HepG2 (cell line): ENCODE measurements around the gene ZFP36L2. TPM values are rescaled to one million over a fixed set of nuclear protein-coding genes. Genes with fewer than 3 reads are reported as not detected.

Experiments
- CENPT ChIP-seq: sonication (generic); formaldehyde crosslinking; IDR thresholded peaks from 2 replicates; pipeline ENCODE4 v1.8.0; 2022; ENCODE audit warnings: low read depth, mild to moderate bottlenecking, moderate library complexity, missing genetic modification reagents
- CREB3 ChIP-seq: sonication (generic); formaldehyde crosslinking; IDR thresholded peaks from 2 replicates; pipeline ENCODE4 v1.5.0; 2020; ENCODE audit warnings: missing genetic modification reagents
- FOXM1 ChIP-seq: sonication (generic); formaldehyde crosslinking; IDR thresholded peaks from 2 replicates; pipeline ENCODE4 v1.5.0; 2020; ENCODE audit warnings: missing genetic modification reagents
- GATAD2A ChIP-seq: IDR thresholded peaks from 2 replicates; pipeline ENCODE4 v1.6.1; 2016
- HES4 ChIP-seq: sonication (generic); formaldehyde crosslinking; IDR thresholded peaks from 2 replicates; pipeline ENCODE4 v1.9.0; 2021; ENCODE audit warnings: mild to moderate bottlenecking, missing genetic modification reagents, borderline replicate concordance
- KLF6 ChIP-seq: IDR thresholded peaks from 2 replicates; pipeline ENCODE4 v1.8.0; 2016; ENCODE audit warnings: missing biosample characterization, missing genetic modification reagents
- MXD4 ChIP-seq: IDR thresholded peaks from 2 replicates; pipeline ENCODE4 v1.6.1; 2016; ENCODE audit warnings: mild to moderate bottlenecking, missing biosample characterization, missing genetic modification reagents
- NFKB2 ChIP-seq: sonication (generic); formaldehyde crosslinking; IDR thresholded peaks from 2 replicates; pipeline ENCODE4 v1.4.0; 2020; ENCODE audit warnings: missing genetic modification reagents, borderline replicate concordance
- NONO ChIP-seq, 2 experiments: fragments of 450-650 bp in 1 of 2; sonication (generic) in 1 of 2; formaldehyde crosslinking in 1 of 2; IDR thresholded peaks in 1 of 2; conservative IDR thresholded peaks in 1 of 2; 2 replicates each; pipeline versions ENCODE4 v1.6.1 to v1.8.0; 2017 to 2022; ENCODE audit warnings: mild to moderate bottlenecking in 1 of 2, missing genetic modification reagents in 1 of 2, moderate library complexity in 1 of 2
- SAFB2 ChIP-seq: sonication (generic); formaldehyde crosslinking; IDR thresholded peaks from 2 replicates; pipeline ENCODE4 v1.5.1; 2020; ENCODE audit warnings: missing genetic modification reagents, low read depth, mild to moderate bottlenecking, borderline replicate concordance
- SIX4 ChIP-seq: sonication (generic); formaldehyde crosslinking; IDR thresholded peaks from 2 replicates; pipeline ENCODE4 v1.4.0; 2020; ENCODE audit warnings: missing genetic modification reagents
- SSRP1 ChIP-seq: IDR thresholded peaks from 2 replicates; pipeline ENCODE4 v1.6.1; 2016; ENCODE audit warnings: control low read depth
- STAG1 ChIP-seq: sonication (generic); formaldehyde crosslinking; IDR thresholded peaks from 2 replicates; pipeline ENCODE4 v1.4.0; 2020; ENCODE audit warnings: missing genetic modification reagents
- ZBTB39 ChIP-seq: sonication (generic); formaldehyde crosslinking; IDR thresholded peaks from 2 replicates; pipeline ENCODE4 v1.5.0; 2020; ENCODE audit warnings: missing genetic modification reagents
- ZNF44 ChIP-seq: sonication (generic); formaldehyde crosslinking; IDR thresholded peaks from 2 replicates; pipeline ENCODE4 v1.5.1; 2020; ENCODE audit warnings: mild to moderate bottlenecking, missing genetic modification reagents
- ZNF484 ChIP-seq: sonication (generic); formaldehyde crosslinking; IDR thresholded peaks from 2 replicates; pipeline ENCODE4 v1.5.1; 2020; ENCODE audit warnings: mild to moderate bottlenecking, low read depth, missing genetic modification reagents, borderline replicate concordance
- ZNF543 ChIP-seq: sonication (generic); formaldehyde crosslinking; IDR thresholded peaks from 2 replicates; pipeline ENCODE4 v1.4.0; 2020; ENCODE audit warnings: mild to moderate bottlenecking, missing genetic modification reagents
- polyA plus RNA-seq, 8 experiments: library from polyadenylated mRNA; depleted of rRNA in 3 of 8; stranded (reverse) in 7 of 8; unstranded in 1 of 8; fragments of >200 nt; fragmentation: Illumina TruSeq in 4 of 8; extraction: Trizol in 4 of 8; gene quantifications; 2 replicates each; pipeline versions ENCODE4 v1.2.1 to v1.2.3, GENCODE V29; 2011 to 2016; ENCODE audit warnings: low read depth in 4 of 8, missing spikeins in 1 of 8, mixed read lengths in 1 of 8; ENCODE audit not compliant: insufficient read depth in 1 of 8
- total RNA-seq, 5 experiments: library from RNA; depleted of rRNA; stranded (reverse); fragments of >200 nt; fragmentation: Illumina TruSeq; extraction: Trizol; gene quantifications; 2 replicates each; pipeline ENCODE4 v1.2.3, GENCODE V29; 2016; ENCODE audit warnings: low read depth in 1 of 5
- TF ChIP-seq, protein P1 (sequence below): IDR thresholded peaks from 2 replicates; pipeline ENCODE4 v1.4.0; 2020; ENCODE audit warnings: mild to moderate bottlenecking, missing genetic modification reagents
- TF ChIP-seq, protein P2 (sequence below): sonication (generic); formaldehyde crosslinking; IDR thresholded peaks from 2 replicates; pipeline ENCODE4 v1.4.0; 2020; ENCODE audit warnings: missing genetic modification reagents
- TF ChIP-seq, protein P3 (sequence below): sonication (generic); formaldehyde crosslinking; IDR thresholded peaks from 2 replicates; pipeline ENCODE4 v1.5.0; 2020; ENCODE audit warnings: missing genetic modification reagents, mild to moderate bottlenecking, borderline replicate concordance
- TF ChIP-seq, protein P4 (sequence below): sonication (generic); formaldehyde crosslinking; IDR thresholded peaks from 2 replicates; pipeline ENCODE4 v1.5.0; 2020; ENCODE audit warnings: missing genetic modification reagents

Gene ZFP36L2
- total and polyA plus RNA-seq, 2 of the 13 experiments (the other 11 are each of a cell fraction or from before 2014, with no cell fraction given) = 11.2 to 21.8 TPM

DNA sequence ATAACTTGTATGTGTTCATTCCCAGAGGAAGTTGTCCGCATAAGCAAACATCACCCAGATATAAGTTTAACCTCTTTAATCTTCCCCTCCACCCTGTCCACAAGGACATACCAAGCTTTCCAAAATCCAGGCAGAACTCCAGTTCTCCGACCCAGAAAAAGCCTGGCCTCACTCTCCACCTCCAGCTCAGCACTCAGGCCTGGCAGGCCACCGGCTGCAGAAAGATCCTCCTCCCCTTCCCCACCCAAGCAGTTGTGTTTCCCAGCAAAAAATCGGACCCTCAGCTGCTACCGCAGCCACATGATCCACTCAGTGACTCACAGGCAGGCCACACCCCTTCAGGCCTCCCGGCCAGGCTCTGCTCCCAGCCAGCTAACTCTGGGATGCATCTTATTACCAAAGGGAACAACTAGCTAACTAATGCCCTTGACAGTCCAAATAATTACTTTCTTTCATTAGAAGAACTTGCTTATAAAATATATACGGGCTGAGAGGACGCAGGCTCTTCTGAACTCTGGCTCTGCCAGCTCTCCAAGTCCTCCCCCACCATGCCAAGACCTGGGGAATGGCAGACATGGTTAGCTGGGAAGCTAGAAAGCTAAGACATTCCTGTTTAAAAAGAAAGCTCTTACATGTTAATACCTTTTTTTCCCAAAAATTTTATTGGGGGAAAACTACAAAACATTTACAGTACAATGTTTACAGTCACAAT is 4.5 kb downstream of the ZFP36L2 start (continued):
- TF ChIP-seq, protein P1, sequence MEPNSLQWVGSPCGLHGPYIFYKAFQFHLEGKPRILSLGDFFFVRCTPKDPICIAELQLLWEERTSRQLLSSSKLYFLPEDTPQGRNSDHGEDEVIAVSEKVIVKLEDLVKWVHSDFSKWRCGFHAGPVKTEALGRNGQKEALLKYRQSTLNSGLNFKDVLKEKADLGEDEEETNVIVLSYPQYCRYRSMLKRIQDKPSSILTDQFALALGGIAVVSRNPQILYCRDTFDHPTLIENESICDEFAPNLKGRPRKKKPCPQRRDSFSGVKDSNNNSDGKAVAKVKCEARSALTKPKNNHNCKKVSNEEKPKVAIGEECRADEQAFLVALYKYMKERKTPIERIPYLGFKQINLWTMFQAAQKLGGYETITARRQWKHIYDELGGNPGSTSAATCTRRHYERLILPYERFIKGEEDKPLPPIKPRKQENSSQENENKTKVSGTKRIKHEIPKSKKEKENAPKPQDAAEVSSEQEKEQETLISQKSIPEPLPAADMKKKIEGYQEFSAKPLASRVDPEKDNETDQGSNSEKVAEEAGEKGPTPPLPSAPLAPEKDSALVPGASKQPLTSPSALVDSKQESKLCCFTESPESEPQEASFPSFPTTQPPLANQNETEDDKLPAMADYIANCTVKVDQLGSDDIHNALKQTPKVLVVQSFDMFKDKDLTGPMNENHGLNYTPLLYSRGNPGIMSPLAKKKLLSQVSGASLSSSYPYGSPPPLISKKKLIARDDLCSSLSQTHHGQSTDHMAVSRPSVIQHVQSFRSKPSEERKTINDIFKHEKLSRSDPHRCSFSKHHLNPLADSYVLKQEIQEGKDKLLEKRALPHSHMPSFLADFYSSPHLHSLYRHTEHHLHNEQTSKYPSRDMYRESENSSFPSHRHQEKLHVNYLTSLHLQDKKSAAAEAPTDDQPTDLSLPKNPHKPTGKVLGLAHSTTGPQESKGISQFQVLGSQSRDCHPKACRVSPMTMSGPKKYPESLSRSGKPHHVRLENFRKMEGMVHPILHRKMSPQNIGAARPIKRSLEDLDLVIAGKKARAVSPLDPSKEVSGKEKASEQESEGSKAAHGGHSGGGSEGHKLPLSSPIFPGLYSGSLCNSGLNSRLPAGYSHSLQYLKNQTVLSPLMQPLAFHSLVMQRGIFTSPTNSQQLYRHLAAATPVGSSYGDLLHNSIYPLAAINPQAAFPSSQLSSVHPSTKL (CRISPR knock-in tag) = peak; percentile 53
- peak; percentile 63 for TF ChIP-seq GATAD2A (CRISPR knock-in tag)
- no peak for TF ChIP-seq FOXM1 (CRISPR knock-in tag)
- TF ChIP-seq HES4 (CRISPR knock-in tag) = no peak
- 0 out of 2 replicates have a peak, but pooled peaks have one; percentile 52 for TF ChIP-seq ZBTB39 (CRISPR knock-in tag)
- TF ChIP-seq ZNF44 = 0 out of 2 replicates have a peak, but pooled peaks have one; percentile 15
- no peak for TF ChIP-seq CREB3 (CRISPR knock-in tag)
- peak; percentile 83 for TF ChIP-seq SIX4 (CRISPR knock-in tag)
- peak; percentile 57; the same call in 1 of the 2 replicates for TF ChIP-seq NFKB2
- 0 out of 2 replicates have a peak, but pooled peaks have one; percentile 52 for TF ChIP-seq SAFB2 (CRISPR knock-in tag)
- TF ChIP-seq, protein P2, sequence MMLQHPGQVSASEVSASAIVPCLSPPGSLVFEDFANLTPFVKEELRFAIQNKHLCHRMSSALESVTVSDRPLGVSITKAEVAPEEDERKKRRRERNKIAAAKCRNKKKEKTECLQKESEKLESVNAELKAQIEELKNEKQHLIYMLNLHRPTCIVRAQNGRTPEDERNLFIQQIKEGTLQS (CRISPR knock-in tag) = peak; percentile 78
- no peak for TF ChIP-seq ZNF543 (CRISPR knock-in tag)
- TF ChIP-seq KLF6 = no peak
- TF ChIP-seq, protein P3, sequence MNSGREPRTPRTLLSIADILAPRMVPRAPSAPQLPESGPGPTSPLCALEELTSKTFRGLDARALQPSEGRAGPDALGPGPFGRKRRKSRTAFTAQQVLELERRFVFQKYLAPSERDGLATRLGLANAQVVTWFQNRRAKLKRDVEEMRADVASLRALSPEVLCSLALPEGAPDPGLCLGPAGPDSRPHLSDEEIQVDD (CRISPR knock-in tag) = no peak; the same call in 1 of the 2 replicates
- no peak for TF ChIP-seq ZNF484 (CRISPR knock-in tag)
- TF ChIP-seq CENPT (CRISPR knock-in tag) = no peak
- no peak for TF ChIP-seq NONO (IDR thresholded peaks at IDR 0.05)
- peak; percentile 58 for TF ChIP-seq NONO (CRISPR knock-in tag; conservative IDR thresholded peaks at IDR 0.05)
- TF ChIP-seq, protein P4, sequence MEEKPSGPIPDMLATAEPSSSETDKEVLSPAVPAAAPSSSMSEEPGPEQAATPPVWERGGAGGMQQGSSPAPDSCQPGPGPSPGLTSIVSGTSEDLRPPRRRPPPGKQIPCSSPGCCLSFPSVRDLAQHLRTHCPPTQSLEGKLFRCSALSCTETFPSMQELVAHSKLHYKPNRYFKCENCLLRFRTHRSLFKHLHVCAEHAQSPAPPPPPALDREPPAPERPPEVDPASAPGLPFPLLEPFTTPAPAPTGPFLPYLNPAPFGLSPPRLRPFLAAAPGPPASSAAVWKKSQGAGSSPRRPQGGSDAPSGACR (CRISPR knock-in tag) = peak; percentile 44; the same call in 1 of the 2 replicates
- TF ChIP-seq MXD4 (CRISPR knock-in tag) = no peak; the same call in 1 of the 2 replicates
- TF ChIP-seq STAG1 (CRISPR knock-in tag) = peak; percentile 46
- peak; percentile 77 for TF ChIP-seq SSRP1 (CRISPR knock-in tag)
